ENCODE data around the gene NBPF8. TPM values are rescaled to one million over a fixed set of nuclear protein-coding genes. Genes with fewer than 3 reads are reported as not detected.

Gene NBPF8
- total RNA-seq, 1 experiment from 2014 or later, result 19.8 TPM

Other genes with a start within 250 kb of the NBPF8 start
- 14.5 and 16.4 TPM in 2 replicates for gene SEC22B, start 238.5 kb upstream of the NBPF8 start, total RNA-seq (2014; rRNA removed)